Transverse colon (tissue), 4 donors: ENCODE measurements around the gene COLQ. TPM values are rescaled to one million over a fixed set of nuclear protein-coding genes. Genes with fewer than 3 reads are reported as not detected.

Source experiments
- DNase-seq: peaks from one replicate; pipeline ENCODE4 v3.0.0-alpha.2; 2019
- H3K27ac ChIP-seq, 4 donors: fragments of 200-600 bp; sonication (generic); 2 replicates each; pipeline ENCODE4 v1.5.1; 2016 to 2018; ENCODE audit warnings: inconsistent platforms in 4 of 4
- H3K27me3 ChIP-seq: fragments of 200-600 bp; sonication (generic); 2 replicates; pipeline ENCODE4 v1.5.1; 2017; ENCODE audit warnings: inconsistent platforms
- H3K36me3 ChIP-seq, 4 donors: fragments of 200-600 bp; sonication (generic); 2 replicates each; pipeline ENCODE4 v1.5.1; 2017 to 2019; ENCODE audit warnings: inconsistent platforms in 4 of 4
- H3K4me1 ChIP-seq, 4 donors: fragments of 200-600 bp; sonication (generic); 2 replicates each; pipeline ENCODE4 v1.5.1; 2017 to 2020; ENCODE audit warnings: inconsistent platforms in 4 of 4
- H3K4me3 ChIP-seq, 4 donors: fragments of 200-600 bp; sonication (generic); 1 replicate in 1 of 4; 2 replicates in 3 of 4; pipeline versions ENCODE4 v1.5.1 to v1.6.1; 2017 to 2019; ENCODE audit warnings: inconsistent platforms in 4 of 4
- H3K9me3 ChIP-seq, 2 donors: fragments of 200-600 bp; sonication (generic); 2 replicates each; pipeline ENCODE4 v1.5.1; 2017 to 2019; ENCODE audit warnings: inconsistent platforms in 2 of 2
- EP300 ChIP-seq: sonication (generic); formaldehyde crosslinking; IDR thresholded peaks from one replicate; pipeline ENCODE4 v1.6.1; 2017; ENCODE audit warnings: antibody characterized with exemption, low read depth
- POLR2A ChIP-seq: fragments of 450-650 bp; IDR thresholded peaks from one replicate; pipeline ENCODE4 v1.6.1; 2016; ENCODE audit warnings: antibody characterized with exemption, mild to moderate bottlenecking, moderate library complexity
- POLR2AphosphoS5 ChIP-seq, 3 donors: sonication (generic); formaldehyde crosslinking; IDR thresholded peaks; one replicate each; pipeline ENCODE4 v1.6.1; 2016; ENCODE audit warnings: antibody characterized with exemption in 3 of 3
- WGBS, 2 donors: methylation state at CpG; one replicate each; pipeline ENCODE4 v1.1.5; 2018; ENCODE audit warnings: low coverage in 1 of 2; 5-methylcytosine and 5-hydroxymethylcytosine counted together
- in situ Hi-C, 4 donors: fragments of 200-750 bp; cut with MboI; loops; one replicate each; pipeline versions ENCODE4 v1.15.0 to v1.15.1; 2017; ENCODE audit warnings: low sequenced_read_pairs in 3 of 4, low pct_ligation_motif_present in 1 of 4, low pct_unique_long_range_greater_than_20kb in 1 of 4
- intact Hi-C: fragments of 100-400 bp; cut with DNase I; formaldehyde crosslinking; loops from one replicate; pipeline ENCODE4 v1.15.1; 2023; ENCODE audit warnings: low total_unique reads
- total RNA-seq, 4 donors: library from RNA; depleted of rRNA; stranded (reverse); fragments of >200 nt; gene quantifications; one replicate each; pipeline ENCODE4 v1.1.0, GENCODE V29; 2016
- TF ChIP-seq, protein P1 (sequence below), 5 experiments: fragments of 200-600 bp in 3 of 5; fragments of 450-650 bp in 2 of 5; sonication (generic) in 3 of 5; IDR thresholded peaks; 1 replicate in 2 of 5; 2 replicates in 3 of 5; pipeline ENCODE4 v1.5.1; 2016 to 2017; ENCODE audit warnings: antibody characterized with exemption in 5 of 5, inconsistent platforms in 3 of 5, mild to moderate bottlenecking in 2 of 5, moderate library complexity in 1 of 5

The COLQ gene
- total RNA-seq, 4 donors from 2014 or later = 0.68 to 1.7 TPM; not detected in 2

DNA sequence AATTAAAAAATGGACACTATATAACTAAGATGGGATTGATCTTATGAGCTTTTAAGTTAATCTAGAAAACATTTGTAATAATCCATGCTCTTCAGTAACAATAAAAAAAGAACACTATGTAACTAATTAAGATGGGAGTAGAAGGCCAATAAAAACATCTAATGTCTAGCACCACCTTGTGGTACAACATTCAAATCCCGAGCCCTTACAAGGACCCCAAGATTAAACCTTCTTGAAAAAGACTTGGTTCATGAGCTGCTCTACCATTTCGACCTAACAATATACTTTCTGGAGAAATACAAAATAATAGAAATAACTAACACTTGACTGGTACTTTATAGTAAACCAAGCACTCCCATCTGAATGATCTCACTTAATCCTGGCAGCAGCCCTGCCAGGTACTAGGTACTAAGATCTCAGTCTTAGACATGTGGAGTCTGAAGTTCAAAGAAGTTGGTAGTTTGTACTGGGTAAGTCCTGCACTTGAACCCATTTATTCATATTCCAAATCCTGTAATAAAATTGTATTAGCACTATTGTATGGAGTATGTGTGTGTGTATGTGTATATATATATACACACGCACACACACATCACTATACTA, 116.0 kb downstream of the COLQ start:
- in situ Hi-C loops (loop anchor here in 2 of 4 donors (25.0 kb wide), 1 partner anchor 293 kb away; no protein-coding TSS in a partner anchor), intact Hi-C loops (loop anchor here (10.0 kb wide), 1 partner anchor 201 kb away; the partner anchor contains the start of gene CAPN7)
- Histone ChIP-seq H3K4me1 (peaks cover 0 to 3% (median 0%) of the 10 kb centered on the region in 4 donors), H3K27ac (no peak overlapping the region), H3K27me3 (no peaks in the 10 kb centered on the region), H3K4me3 (no peak overlapping the region), H3K9me3 (no peaks in the 10 kb centered on the region), H3K36me3 (peaks cover 0 to 7% (median 1%) of the 10 kb centered on the region in 4 donors)
- no peak for DNase-seq
- TF ChIP-seq POLR2AphosphoS5 (IDR thresholded peaks at IDR 0.05) = no peak
- TF ChIP-seq POLR2A = no peak
- TF ChIP-seq, protein P1, sequence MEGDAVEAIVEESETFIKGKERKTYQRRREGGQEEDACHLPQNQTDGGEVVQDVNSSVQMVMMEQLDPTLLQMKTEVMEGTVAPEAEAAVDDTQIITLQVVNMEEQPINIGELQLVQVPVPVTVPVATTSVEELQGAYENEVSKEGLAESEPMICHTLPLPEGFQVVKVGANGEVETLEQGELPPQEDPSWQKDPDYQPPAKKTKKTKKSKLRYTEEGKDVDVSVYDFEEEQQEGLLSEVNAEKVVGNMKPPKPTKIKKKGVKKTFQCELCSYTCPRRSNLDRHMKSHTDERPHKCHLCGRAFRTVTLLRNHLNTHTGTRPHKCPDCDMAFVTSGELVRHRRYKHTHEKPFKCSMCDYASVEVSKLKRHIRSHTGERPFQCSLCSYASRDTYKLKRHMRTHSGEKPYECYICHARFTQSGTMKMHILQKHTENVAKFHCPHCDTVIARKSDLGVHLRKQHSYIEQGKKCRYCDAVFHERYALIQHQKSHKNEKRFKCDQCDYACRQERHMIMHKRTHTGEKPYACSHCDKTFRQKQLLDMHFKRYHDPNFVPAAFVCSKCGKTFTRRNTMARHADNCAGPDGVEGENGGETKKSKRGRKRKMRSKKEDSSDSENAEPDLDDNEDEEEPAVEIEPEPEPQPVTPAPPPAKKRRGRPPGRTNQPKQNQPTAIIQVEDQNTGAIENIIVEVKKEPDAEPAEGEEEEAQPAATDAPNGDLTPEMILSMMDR (IDR thresholded peaks at IDR 0.05) = peak; percentile 55 to 75 (median 63)
- WGBS, 2 donors = 42 to 50% methylated on average over 2 to 3 of the region's 3 CpGs

DNA sequence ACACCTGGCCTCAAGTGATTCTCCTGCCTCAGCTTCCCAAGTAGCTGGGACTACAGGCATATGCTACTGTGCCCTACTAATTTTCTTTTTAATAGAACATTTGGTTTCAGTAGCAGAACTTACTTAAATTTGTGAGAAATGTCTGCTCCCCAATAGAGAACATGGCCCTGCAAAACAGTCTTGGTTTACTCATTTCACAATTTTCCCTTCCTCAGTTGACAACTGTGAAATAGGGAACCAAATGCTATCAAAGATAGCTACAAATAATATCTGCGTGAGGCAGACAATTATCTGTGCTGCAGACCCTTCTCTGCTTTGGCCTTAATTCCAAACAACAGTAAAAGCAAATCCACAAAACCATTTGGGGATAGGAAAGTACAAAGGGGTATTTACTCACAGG, 116.7 kb downstream of the COLQ start:
- Histone ChIP-seq H3K27me3 (no peaks in the 10 kb centered on the region), H3K9me3 (no peaks in the 10 kb centered on the region), H3K4me3 (no peak overlapping the region), H3K27ac (no peak overlapping the region), H3K4me1 (peaks cover 0 to 3% (median 0%) of the 10 kb centered on the region in 4 donors), H3K36me3 (no peaks in the 10 kb centered on the region)
- no peak for TF ChIP-seq POLR2A
- WGBS, 2 donors = 90 to 100% methylated on average over 1 of the region's 1 CpG
- intact Hi-C loops (loop anchor here (10.0 kb wide), 1 partner anchor 200 kb away; the partner anchor contains the start of gene CAPN7), in situ Hi-C loops (loop anchor here in 2 of 4 donors (5.0 to 25.0 kb wide), 2 partner anchors 202 to 292 kb away; no protein-coding TSS in a partner anchor)
- DNase-seq = no peak

DNA sequence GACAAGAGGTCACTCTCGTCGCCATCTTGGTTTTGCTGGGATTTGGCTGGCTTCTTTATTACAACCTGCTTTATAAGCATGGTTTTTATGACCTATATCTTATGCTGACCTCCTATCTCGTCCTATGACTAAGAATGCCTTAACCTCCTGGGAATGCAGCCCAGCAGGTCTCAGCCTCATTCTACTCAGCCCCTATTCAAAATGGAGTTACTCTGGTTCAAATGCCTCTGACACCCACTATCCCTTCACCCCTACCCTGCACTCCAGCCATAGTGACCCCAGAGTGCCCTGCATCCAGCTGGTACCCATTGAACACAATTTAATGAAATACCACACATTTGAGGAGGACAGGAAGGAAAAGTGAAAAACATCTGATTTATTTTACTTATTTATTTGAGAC, 117.5 kb downstream of the COLQ start:
- no peak for DNase-seq
- 90 to 100% methylated on average over 3 of the region's 3 CpGs for WGBS, 2 donors
- TF ChIP-seq EP300 = no peak
- TF ChIP-seq POLR2A = no peak
- TF ChIP-seq, protein P1 (IDR thresholded peaks at IDR 0.05) = no peak
- no peak for TF ChIP-seq POLR2AphosphoS5 (IDR thresholded peaks at IDR 0.05)
- no peak overlapping the region for H3K27ac ChIP-seq
- no peaks in the 10 kb centered on the region for H3K27me3 ChIP-seq
- intact Hi-C loops (loop anchor here (10.0 kb wide), 1 partner anchor 199 kb away; the partner anchor contains the start of gene CAPN7), in situ Hi-C loops (loop anchor here in 2 of 4 donors (5.0 to 25.0 kb wide), 2 partner anchors 202 to 292 kb away; no protein-coding TSS in a partner anchor)
- peaks cover 0 to 3% (median 0%) of the 10 kb centered on the region in 4 donors for H3K4me1 ChIP-seq
- H3K36me3 ChIP-seq = no peaks in the 10 kb centered on the region
- no peaks in the 10 kb centered on the region for H3K9me3 ChIP-seq
- H3K4me3 ChIP-seq = no peak overlapping the region

DNA sequence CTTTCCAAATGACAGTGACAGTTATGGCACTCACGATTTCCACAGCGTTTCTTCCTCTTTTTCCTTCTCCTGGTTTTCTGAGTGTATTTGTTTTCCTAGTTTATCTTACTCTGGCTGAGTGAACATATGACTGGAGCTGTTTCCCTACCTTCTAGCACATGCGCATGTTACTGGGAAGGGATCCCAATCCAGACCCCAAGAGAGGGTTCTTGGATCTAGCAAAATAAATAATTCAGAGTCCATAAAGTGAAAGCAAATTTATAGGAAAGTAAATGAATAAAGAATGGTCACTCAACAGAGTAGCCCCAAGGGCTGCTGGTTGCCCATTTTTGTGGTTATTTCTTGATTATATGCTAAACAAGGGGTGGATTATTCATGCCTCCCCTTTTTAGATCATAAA, 118.0 kb downstream of the COLQ start:
- Histone ChIP-seq H3K36me3 (no peaks in the 10 kb centered on the region), H3K27ac (no peak overlapping the region), H3K27me3 (no peaks in the 10 kb centered on the region), H3K9me3 (no peaks in the 10 kb centered on the region), H3K4me1 (peaks cover 0 to 3% (median 0%) of the 10 kb centered on the region in 4 donors), H3K4me3 (no peak overlapping the region)
- intact Hi-C loops (loop anchor here (10.0 kb wide), 1 partner anchor 199 kb away; the partner anchor contains the start of gene CAPN7), in situ Hi-C loops (loop anchor here in 2 of 4 donors (5.0 to 25.0 kb wide), 2 partner anchors 201 to 291 kb away; no protein-coding TSS in a partner anchor)
- TF ChIP-seq EP300 (no peak), POLR2A (no peak), POLR2AphosphoS5 (IDR thresholded peaks at IDR 0.05) (no peak)
- TF ChIP-seq, protein P1 (IDR thresholded peaks at IDR 0.05) = no peak
- WGBS, 2 donors = 74 to 100% methylated on average over 1 to 3 of the region's 3 CpGs
- no peak for DNase-seq
